ENCODE measurements around the gene MYH9.

DNA sequence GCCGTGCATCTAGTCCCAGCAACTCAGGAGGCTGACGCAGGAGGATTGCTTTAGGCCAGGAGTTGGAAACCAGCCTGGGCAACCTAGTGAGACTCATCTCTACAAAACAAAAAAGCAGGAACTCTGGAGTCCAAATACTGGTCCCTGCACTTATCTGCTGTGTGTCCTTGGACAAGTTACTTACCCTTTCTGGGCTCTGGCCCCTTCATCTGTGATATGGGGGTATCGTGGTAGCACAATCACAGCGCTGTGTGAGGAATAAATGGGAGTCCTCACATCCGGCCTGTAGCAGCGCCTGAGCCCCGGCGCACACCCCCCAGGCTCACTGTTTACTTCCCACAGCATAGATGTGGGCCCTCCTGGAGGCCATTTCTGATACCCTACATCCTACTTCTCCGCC lies 44.2 kb upstream of the MYH9 start:
- TF ChIP-seq, protein P1, sequence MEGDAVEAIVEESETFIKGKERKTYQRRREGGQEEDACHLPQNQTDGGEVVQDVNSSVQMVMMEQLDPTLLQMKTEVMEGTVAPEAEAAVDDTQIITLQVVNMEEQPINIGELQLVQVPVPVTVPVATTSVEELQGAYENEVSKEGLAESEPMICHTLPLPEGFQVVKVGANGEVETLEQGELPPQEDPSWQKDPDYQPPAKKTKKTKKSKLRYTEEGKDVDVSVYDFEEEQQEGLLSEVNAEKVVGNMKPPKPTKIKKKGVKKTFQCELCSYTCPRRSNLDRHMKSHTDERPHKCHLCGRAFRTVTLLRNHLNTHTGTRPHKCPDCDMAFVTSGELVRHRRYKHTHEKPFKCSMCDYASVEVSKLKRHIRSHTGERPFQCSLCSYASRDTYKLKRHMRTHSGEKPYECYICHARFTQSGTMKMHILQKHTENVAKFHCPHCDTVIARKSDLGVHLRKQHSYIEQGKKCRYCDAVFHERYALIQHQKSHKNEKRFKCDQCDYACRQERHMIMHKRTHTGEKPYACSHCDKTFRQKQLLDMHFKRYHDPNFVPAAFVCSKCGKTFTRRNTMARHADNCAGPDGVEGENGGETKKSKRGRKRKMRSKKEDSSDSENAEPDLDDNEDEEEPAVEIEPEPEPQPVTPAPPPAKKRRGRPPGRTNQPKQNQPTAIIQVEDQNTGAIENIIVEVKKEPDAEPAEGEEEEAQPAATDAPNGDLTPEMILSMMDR (IDR thresholded peaks at IDR 0.05): no peak
- no peak for TF ChIP-seq POLR2A (IDR thresholded peaks at IDR 0.05)
